A549 treated with DMSO at 1 μM for 4 hours (cell line): ENCODE data around the gene PCGF2. TPM values are rescaled to one million over a fixed set of nuclear protein-coding genes. Genes with fewer than 3 reads are reported as not detected.

Experiments used
- total RNA-seq: library from RNA; stranded (reverse); fragments of 200-300 nt; extraction: Qiagen RNA extraction; gene quantifications from 5 replicates; pipeline ENCODE4 v1.2.3, GENCODE V29; 2022; ENCODE audit warnings: low read depth

The PCGF2 gene
- 37.1 to 65.4 TPM (median 55.6 TPM) in 5 replicates for total RNA-seq

DNA sequence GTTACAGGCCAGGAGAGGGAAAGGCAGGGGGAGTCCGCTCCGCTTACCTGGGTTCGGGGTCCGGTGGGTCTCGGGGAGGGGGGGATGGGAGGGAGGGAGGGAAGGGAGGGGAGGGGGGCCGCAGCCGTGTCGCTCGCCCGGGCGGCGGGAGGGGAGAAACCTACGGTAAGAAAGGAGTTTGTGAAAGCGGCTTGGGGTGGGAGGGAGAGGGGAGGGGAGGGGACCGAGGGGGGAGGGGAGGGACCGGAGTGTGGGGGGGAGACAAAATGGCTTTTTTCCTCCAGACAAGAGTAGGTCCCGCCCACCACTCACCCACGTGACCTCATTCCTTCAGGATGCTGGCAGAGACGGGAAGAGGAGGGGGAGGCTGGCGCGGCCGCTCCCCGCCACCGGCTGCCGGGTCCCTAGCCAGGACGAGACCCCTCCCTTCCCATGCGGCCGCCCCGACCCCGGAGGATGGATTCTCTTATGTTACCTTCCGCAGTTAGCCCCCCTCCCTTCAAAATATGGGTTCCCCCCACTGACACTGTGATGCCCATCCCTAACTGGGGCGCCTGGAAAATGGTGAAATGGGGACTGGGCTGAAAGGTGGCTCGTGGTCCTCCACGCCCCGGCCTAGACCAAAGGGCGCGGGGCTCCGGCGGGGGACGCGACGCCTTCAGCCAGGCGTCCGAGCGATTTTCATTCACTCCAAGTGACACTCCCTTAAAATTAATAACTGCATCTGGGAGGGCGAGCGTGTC lies at the start of gene PCGF2:
Gene PCGF2, minus strand, starts transcription at position 188 of the 743 bp plus-strand sequence. CDS start 7,934 bp downstream, outside the sequence.

DNA sequence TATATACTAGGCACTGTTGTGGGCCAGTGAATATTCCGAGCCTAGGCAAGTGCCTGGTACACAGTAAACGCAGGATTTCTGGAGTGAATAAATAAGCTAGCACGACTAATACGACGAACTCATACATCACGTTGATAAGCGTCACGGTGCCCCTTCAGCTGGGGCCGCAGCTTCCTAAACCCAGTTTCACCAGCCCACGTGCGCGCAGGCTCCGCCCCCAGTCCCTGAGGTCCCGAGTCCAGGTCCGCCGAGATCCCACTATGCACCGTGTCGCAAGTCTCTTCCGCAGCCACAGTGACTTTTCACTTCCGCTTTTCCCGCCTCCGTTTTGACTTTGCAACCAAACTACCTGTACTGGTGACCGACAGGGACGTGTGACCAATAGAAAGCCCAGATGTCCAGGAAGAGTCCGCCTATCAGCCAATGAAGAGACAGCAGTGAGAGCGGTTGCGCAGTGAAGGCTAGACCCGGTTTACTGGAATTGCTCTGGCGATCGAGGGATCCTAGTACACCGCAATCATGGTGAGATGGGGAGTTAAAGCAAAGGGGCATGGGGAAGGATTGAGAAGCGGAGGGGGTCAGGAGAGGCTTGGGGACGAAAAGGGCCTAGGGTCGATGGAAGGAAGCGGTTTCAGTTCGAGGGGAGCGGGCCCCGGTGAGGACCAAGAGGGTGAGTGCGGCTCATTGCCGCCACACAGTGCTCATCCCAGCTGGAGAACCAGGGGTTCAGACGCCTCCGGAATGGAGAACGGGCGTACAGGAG lies 4.4 kb upstream of the PCGF2 start, which contains the start of gene PSMB3:
Gene PSMB3, plus strand, starts transcription at position 434 of the 763 bp plus-strand sequence. Its CDS starts 86 bp downstream, at position 520.

DNA sequence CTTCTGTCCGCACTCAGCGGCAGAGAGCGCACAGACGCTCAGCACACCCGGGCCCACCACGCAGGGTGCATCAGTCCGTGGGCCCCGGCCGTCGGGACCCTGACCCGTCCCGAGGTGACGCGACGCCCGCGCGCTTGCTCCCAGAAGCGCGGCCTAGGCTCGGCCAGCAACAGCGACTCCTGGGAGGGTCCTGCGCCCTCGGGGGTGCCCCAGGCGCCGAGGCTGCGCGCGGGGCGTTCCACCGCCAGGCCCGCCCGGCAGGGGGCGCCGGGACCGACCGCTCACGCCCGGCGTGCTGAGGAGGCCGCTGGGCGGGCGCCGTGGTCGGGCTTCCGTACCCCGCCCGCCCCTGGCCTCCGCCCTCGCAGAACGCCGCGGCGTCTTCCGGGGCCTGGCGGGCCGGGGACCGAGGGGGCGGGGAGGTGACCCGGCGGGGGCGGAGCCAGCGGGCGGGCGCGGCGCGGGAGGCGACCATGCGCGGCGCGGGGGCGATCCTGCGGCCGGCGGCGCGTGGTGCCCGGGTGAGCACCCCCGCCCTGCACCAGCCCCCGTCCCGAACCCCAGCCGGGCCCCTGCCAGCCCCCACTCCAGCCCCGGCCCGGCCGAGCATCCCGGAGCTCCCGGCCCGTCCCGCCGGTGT lies 18.1 kb downstream of the PCGF2 start, which contains the start of gene CISD3:
Gene CISD3, plus strand, starts transcription at position 456 of the 640 bp plus-strand sequence. Its CDS starts 18 bp downstream, at position 474.

DNA sequence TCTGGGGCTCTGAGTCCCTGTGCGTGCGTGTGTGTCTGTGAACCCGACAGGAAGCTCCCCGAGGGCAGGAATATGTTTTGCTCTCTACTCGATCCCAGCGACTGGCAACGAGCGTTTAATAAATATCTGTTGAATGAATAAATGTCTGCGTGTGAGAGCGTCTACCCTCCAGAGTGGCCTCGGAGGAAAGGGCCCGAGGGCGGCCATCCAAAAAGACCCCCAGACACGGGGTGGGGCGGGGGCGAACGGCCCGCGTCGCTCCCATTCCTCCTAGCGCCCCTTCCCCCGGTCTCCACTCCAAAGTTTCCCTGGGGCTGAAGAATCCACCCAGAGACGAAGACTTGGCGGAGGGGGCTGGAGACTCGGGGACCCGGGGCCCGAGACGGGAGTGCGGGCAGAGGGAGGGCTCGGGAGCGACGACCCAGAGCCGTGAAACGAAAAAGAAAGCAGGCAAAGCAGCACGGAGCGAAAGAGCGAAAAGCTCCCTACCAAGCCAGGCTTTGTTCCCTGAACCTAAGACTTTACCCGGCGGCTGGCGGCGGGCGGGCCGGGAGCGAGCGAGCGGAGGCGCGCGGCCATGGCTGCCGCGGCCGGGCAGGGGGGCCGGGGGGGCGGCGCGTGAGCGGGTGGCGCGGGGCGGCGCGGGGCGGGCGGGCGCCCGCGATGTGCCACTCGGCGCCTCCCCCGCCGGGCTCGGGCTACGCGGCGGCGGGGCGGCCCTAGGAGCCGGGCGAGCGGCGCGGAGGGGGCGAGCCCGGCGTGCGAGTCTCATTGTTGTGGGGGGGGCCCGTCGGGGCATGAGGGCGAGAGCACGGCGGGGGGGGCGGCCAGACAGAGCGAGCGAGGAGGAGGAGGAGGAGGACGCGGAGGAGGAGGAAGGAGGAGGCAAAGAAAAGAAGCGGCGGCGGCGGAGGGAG lies 43.3 kb downstream of the PCGF2 start, which contains the start of gene MLLT6:
Gene MLLT6, plus strand, starts transcription at position 668 of the 917 bp plus-strand sequence. CDS start 360 bp downstream, outside the sequence.

Other genes with a start within 250 kb of the PCGF2 start
- gene SRCIN1, start 142.4 kb downstream of the PCGF2 start, total RNA-seq, result 2.3 to 2.9 TPM (median 2.8 TPM) in 5 replicates
- gene EPOP, start 73.4 kb downstream of the PCGF2 start, total RNA-seq, result 11.8 to 15.4 TPM (median 14.1 TPM) in 5 replicates
- 29.1 to 36.6 TPM (median 33.8 TPM) in 5 replicates for gene MLLT6, start 43.1 kb downstream of the PCGF2 start, total RNA-seq
- 49.9 to 90.1 TPM (median 81.8 TPM) in 5 replicates for gene CISD3, start 18.0 kb downstream of the PCGF2 start, total RNA-seq
- 371 to 441 TPM (median 418 TPM) in 5 replicates for gene PSMB3, start 4.4 kb upstream of the PCGF2 start, total RNA-seq
- 35.9 to 49.8 TPM (median 43.6 TPM) in 5 replicates for gene PIP4K2B, start 51.2 kb upstream of the PCGF2 start, total RNA-seq
- 22.6 to 26.6 TPM (median 23.2 TPM) in 5 replicates for gene CWC25, start 77.0 kb upstream of the PCGF2 start, total RNA-seq
- gene RPL23, start 105.4 kb upstream of the PCGF2 start, total RNA-seq, result 2,538 to 2,929 TPM (median 2,599 TPM) in 5 replicates
- 254 to 281 TPM (median 267 TPM) in 5 replicates for gene LASP1, start 121.7 kb upstream of the PCGF2 start, total RNA-seq
- not detected in 5 replicates for gene FBXO47, start 219.1 kb upstream of the PCGF2 start, total RNA-seq